HepG2 (cell line): ENCODE results near the gene PKMYT1. TPM values are rescaled to one million over a fixed set of nuclear protein-coding genes. Genes with fewer than 3 reads are reported as not detected.

ENCODE experiments used
- CEBPB ChIP-seq: IDR thresholded peaks from 2 replicates; pipeline ENCODE4 v1.6.1; 2011; ENCODE audit warnings: low read depth, low read length, improper control_type of control experiment, borderline replicate concordance
- KLF13 ChIP-seq: sonication (generic); formaldehyde crosslinking; IDR thresholded peaks from 2 replicates; pipeline ENCODE4 v1.4.0; 2020; ENCODE audit warnings: mild to moderate bottlenecking, missing genetic modification reagents
- LCORL ChIP-seq, 2 experiments: fragments of 450-650 bp in 1 of 2; sonication (generic) in 1 of 2; formaldehyde crosslinking in 1 of 2; IDR thresholded peaks; 2 replicates each; pipeline versions ENCODE4 v1.5.0 to v1.6.1; 2017 to 2020; ENCODE audit warnings: antibody characterized with exemption in 1 of 2, missing genetic modification reagents in 1 of 2
- MIER3 ChIP-seq: IDR thresholded peaks from 2 replicates; pipeline ENCODE4 v1.6.1; 2016; ENCODE audit warnings: missing compliant biosample characterization, borderline replicate concordance
- PTBP1 ChIP-seq: fragments of 200-400 bp; formaldehyde crosslinking; IDR thresholded peaks from 2 replicates; pipeline ENCODE4 v1.6.1; 2018; ENCODE audit warnings: low read length, low read depth; ENCODE audit not compliant: poor library complexity, severe bottlenecking
- YEATS2 ChIP-seq: sonication (generic); formaldehyde crosslinking; IDR thresholded peaks from 2 replicates; pipeline ENCODE4 v1.4.0; 2020; ENCODE audit warnings: missing genetic modification reagents, borderline replicate concordance
- ZBTB8A ChIP-seq: sonication (generic); formaldehyde crosslinking; IDR thresholded peaks from 2 replicates; pipeline ENCODE4 v1.4.0; 2020; ENCODE audit warnings: mild to moderate bottlenecking, low read depth, missing genetic modification reagents, borderline replicate concordance
- ZMYM3 ChIP-seq: sonication (generic); formaldehyde crosslinking; IDR thresholded peaks from 2 replicates; pipeline ENCODE4 v1.5.1; 2020; ENCODE audit warnings: mild to moderate bottlenecking, missing genetic modification reagents
- ZNF251 ChIP-seq: sonication (generic); formaldehyde crosslinking; IDR thresholded peaks from 2 replicates; pipeline ENCODE4 v1.9.0; 2021; ENCODE audit warnings: mild to moderate bottlenecking, missing genetic modification reagents
- ZNF256 ChIP-seq: sonication (generic); formaldehyde crosslinking; conservative IDR thresholded peaks from 2 replicates; pipeline ENCODE4 v1.4.0; 2020; ENCODE audit warnings: missing genetic modification reagents
- ZNF264 ChIP-seq: sonication (generic); formaldehyde crosslinking; IDR thresholded peaks from 2 replicates; pipeline ENCODE4 v1.4.0; 2020; ENCODE audit warnings: missing genetic modification reagents
- ZNF274 ChIP-seq: sonication (generic); formaldehyde crosslinking; IDR thresholded peaks from 2 replicates; pipeline ENCODE4 v1.5.1; 2020; ENCODE audit warnings: mild to moderate bottlenecking, missing genetic modification reagents
- ZNF329 ChIP-seq: sonication (generic); formaldehyde crosslinking; IDR thresholded peaks from 2 replicates; pipeline ENCODE4 v1.9.0; 2021; ENCODE audit warnings: low read depth, mild to moderate bottlenecking, missing genetic modification reagents
- ZNF569 ChIP-seq: sonication (generic); formaldehyde crosslinking; IDR thresholded peaks from 2 replicates; pipeline ENCODE4 v1.5.0; 2020; ENCODE audit warnings: mild to moderate bottlenecking, missing genetic modification reagents, moderate library complexity, borderline replicate concordance
- ZNF768 ChIP-seq: sonication (generic); formaldehyde crosslinking; IDR thresholded peaks from 2 replicates; pipeline ENCODE4 v1.4.0; 2020; ENCODE audit warnings: missing genetic modification reagents
- polyA plus RNA-seq, 8 experiments: library from polyadenylated mRNA; depleted of rRNA in 3 of 8; stranded (reverse) in 7 of 8; unstranded in 1 of 8; fragments of >200 nt; fragmentation: Illumina TruSeq in 4 of 8; extraction: Trizol in 4 of 8; gene quantifications; 2 replicates each; pipeline versions ENCODE4 v1.2.1 to v1.2.3, GENCODE V29; 2011 to 2016; ENCODE audit warnings: low read depth in 4 of 8, missing spikeins in 1 of 8, mixed read lengths in 1 of 8; ENCODE audit not compliant: insufficient read depth in 1 of 8
- total RNA-seq, 5 experiments: library from RNA; depleted of rRNA; stranded (reverse); fragments of >200 nt; fragmentation: Illumina TruSeq; extraction: Trizol; gene quantifications; 2 replicates each; pipeline ENCODE4 v1.2.3, GENCODE V29; 2016; ENCODE audit warnings: low read depth in 1 of 5
- TF ChIP-seq, protein P1 (sequence below): sonication (generic); formaldehyde crosslinking; IDR thresholded peaks from 2 replicates; pipeline ENCODE4 v1.4.0; 2020; ENCODE audit warnings: mild to moderate bottlenecking, missing genetic modification reagents
- TF ChIP-seq, protein P2 (sequence below): sonication (generic); IDR thresholded peaks from 2 replicates; pipeline ENCODE4 v1.6.1; 2016; ENCODE audit warnings: low read depth, borderline replicate concordance
- TF ChIP-seq, protein P3 (sequence below): sonication (generic); formaldehyde crosslinking; IDR thresholded peaks from 2 replicates; pipeline ENCODE4 v1.8.0; 2022; ENCODE audit warnings: missing genetic modification reagents, mild to moderate bottlenecking, inconsistent platforms, borderline replicate concordance
- TF ChIP-seq, protein P4 (sequence below): sonication (generic); formaldehyde crosslinking; conservative IDR thresholded peaks from 2 replicates; pipeline ENCODE4 v1.4.0; 2020; ENCODE audit warnings: missing genetic modification reagents

Gene PKMYT1
- total and polyA plus RNA-seq, 2 of the 13 experiments (the other 11 are each of a cell fraction or from before 2014, with no cell fraction given) = 7.0 to 27.8 TPM

GRCh38 chr16:2968738-2969544 lies 11.3 kb downstream of the PKMYT1 start, which contains the start of gene PAQR4 (continued):
- TF ChIP-seq, protein P1, sequence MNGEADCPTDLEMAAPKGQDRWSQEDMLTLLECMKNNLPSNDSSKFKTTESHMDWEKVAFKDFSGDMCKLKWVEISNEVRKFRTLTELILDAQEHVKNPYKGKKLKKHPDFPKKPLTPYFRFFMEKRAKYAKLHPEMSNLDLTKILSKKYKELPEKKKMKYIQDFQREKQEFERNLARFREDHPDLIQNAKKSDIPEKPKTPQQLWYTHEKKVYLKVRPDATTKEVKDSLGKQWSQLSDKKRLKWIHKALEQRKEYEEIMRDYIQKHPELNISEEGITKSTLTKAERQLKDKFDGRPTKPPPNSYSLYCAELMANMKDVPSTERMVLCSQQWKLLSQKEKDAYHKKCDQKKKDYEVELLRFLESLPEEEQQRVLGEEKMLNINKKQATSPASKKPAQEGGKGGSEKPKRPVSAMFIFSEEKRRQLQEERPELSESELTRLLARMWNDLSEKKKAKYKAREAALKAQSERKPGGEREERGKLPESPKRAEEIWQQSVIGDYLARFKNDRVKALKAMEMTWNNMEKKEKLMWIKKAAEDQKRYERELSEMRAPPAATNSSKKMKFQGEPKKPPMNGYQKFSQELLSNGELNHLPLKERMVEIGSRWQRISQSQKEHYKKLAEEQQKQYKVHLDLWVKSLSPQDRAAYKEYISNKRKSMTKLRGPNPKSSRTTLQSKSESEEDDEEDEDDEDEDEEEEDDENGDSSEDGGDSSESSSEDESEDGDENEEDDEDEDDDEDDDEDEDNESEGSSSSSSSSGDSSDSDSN (CRISPR knock-in tag) = peak; percentile 92
- TF ChIP-seq ZNF264 (CRISPR knock-in tag) (peak; percentile 88; the same call in 1 of the 2 replicates), PTBP1 (no peak), MIER3 (CRISPR knock-in tag) (peak; percentile 58; the same call in 1 of the 2 replicates), CEBPB (no peak), ZNF768 (peak; percentile 79; the same call in 1 of the 2 replicates), YEATS2 (CRISPR knock-in tag) (peak; percentile 89; the same call in 1 of the 2 replicates), KLF13 (CRISPR knock-in tag) (peak; percentile 93; the same call in 1 of the 2 replicates), LCORL (IDR thresholded peaks at IDR 0.05) (no peak), LCORL (CRISPR knock-in tag; IDR thresholded peaks at IDR 0.05) (peak; percentile 90), ZNF569 (CRISPR knock-in tag) (no peak; the same call in 1 of the 2 replicates), ZNF274 (CRISPR knock-in tag) (peak; percentile 97), ZNF251 (CRISPR knock-in tag) (peak; percentile 74; the same call in 1 of the 2 replicates), ZMYM3 (CRISPR knock-in tag) (peak; percentile 46; the same call in 1 of the 2 replicates), ZBTB8A (CRISPR knock-in tag) (peak; percentile 63; the same call in 1 of the 2 replicates), ZNF256 (peak; percentile 98; the same call in 1 of the 2 replicates), ZNF329 (CRISPR knock-in tag) (peak; percentile 75)
- TF ChIP-seq, protein P2, sequence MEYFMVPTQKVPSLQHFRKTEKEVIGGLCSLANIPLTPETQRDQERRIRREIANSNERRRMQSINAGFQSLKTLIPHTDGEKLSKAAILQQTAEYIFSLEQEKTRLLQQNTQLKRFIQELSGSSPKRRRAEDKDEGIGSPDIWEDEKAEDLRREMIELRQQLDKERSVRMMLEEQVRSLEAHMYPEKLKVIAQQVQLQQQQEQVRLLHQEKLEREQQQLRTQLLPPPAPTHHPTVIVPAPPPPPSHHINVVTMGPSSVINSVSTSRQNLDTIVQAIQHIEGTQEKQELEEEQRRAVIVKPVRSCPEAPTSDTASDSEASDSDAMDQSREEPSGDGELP = 0 out of 2 replicates have a peak, but pooled peaks have one; percentile 32
- TF ChIP-seq, protein P3, sequence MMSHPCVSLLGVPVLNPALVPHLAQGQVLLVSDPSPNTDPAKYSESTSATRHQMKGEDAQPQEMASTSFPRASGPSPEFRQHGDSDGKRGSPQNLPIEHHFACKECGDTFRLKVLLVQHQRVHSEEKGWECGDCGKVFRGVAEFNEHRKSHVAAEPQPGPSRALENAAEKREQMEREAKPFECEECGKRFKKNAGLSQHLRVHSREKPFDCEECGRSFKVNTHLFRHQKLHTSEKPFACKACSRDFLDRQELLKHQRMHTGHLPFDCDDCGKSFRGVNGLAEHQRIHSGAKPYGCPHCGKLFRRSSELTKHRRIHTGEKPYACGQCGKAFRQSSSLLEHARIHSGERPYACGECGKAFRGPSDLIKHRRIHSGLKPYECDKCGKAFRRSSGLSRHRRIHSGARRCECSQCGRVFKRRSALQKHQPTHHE (CRISPR knock-in tag) = peak; percentile 99
- TF ChIP-seq, protein P4, sequence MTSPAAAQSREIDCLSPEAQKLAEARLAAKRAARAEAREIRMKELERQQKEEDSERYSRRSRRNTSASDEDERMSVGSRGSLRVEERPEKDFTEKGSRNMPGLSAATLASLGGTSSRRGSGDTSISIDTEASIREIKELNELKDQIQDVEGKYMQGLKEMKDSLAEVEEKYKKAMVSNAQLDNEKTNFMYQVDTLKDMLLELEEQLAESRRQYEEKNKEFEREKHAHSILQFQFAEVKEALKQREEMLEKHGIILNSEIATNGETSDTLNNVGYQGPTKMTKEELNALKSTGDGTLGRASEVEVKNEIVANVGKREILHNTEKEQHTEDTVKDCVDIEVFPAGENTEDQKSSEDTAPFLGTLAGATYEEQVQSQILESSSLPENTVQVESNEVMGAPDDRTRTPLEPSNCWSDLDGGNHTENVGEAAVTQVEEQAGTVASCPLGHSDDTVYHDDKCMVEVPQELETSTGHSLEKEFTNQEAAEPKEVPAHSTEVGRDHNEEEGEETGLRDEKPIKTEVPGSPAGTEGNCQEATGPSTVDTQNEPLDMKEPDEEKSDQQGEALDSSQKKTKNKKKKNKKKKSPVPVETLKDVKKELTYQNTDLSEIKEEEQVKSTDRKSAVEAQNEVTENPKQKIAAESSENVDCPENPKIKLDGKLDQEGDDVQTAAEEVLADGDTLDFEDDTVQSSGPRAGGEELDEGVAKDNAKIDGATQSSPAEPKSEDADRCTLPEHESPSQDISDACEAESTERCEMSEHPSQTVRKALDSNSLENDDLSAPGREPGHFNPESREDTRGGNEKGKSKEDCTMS = peak; percentile 91; the same call in 1 of the 2 replicates
